ENCODE results near the gene EDEM1.

DNA sequence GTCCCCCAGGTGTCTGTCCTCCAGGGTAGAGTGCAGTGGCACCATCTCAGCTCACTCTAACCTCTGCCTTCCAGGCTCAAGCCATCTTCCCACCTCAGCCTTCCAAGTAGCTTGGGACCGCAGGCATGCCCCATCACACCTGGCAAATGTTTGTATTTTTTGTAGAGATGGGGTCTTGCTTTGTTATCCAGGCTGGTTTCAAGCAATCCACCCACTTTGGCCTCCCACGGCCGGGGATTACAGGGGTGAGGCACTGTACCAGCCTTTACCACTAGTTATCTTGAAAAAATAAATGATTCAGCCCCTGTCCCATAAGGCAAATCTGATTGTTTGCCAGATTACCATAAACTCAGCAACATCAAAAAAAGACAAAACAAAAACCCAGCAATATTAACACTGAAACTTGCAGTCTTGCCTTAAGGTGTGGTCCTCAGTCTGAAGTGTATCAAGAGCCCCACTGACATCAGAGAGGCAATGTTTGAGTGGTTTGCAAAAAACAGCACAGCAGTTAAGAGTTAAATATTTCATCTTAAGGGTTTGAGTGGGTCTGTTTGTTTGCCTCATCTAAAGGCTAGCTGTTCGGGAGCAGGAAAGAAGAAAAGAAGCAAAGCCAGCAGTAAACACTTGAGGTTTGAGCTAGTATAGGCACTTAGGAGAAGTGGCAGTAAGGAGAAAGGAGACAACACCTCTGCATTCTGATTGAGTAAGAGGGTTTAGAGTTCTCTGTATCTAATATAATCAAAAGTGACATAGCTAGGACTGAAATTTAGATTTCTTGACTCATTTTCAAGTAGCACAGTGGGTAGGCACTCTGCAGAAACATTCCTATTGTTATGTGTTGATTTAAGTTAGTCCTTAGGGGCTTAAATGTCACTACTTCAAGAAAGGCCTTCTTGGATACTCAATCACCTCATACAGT is 26.3 kb upstream of the EDEM1 start:
- TF ChIP-seq, protein P1, sequence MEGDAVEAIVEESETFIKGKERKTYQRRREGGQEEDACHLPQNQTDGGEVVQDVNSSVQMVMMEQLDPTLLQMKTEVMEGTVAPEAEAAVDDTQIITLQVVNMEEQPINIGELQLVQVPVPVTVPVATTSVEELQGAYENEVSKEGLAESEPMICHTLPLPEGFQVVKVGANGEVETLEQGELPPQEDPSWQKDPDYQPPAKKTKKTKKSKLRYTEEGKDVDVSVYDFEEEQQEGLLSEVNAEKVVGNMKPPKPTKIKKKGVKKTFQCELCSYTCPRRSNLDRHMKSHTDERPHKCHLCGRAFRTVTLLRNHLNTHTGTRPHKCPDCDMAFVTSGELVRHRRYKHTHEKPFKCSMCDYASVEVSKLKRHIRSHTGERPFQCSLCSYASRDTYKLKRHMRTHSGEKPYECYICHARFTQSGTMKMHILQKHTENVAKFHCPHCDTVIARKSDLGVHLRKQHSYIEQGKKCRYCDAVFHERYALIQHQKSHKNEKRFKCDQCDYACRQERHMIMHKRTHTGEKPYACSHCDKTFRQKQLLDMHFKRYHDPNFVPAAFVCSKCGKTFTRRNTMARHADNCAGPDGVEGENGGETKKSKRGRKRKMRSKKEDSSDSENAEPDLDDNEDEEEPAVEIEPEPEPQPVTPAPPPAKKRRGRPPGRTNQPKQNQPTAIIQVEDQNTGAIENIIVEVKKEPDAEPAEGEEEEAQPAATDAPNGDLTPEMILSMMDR (conservative IDR thresholded peaks at IDR 0.05; ENCODE audit: low read length), result no peak
- no peak for TF ChIP-seq EZH2phosphoT487 (IDR thresholded peaks at IDR 0.05; ENCODE audit: borderline replicate concordance)
